ENCODE data around the gene SFTA2. TPM values are rescaled to one million over a fixed set of nuclear protein-coding genes. Genes with fewer than 3 reads are reported as not detected.
"Not testable (repeated sequence)": the region's sequence is repeated elsewhere in the genome, so short reads cannot be mapped to it uniquely, and the experiment has no call there.

Gene SFTA2
- total RNA-seq, 1 donor from 2014 or later, result not detected

- Mint-ChIP-seq H3K4me3 (no peak overlapping the region), H3K27ac (no peak overlapping the region), H3K27me3 (ENCODE audit: low read depth) (peaks cover 25% of the 10 kb centered on the region), H3K9me3 (no peaks in the 10 kb centered on the region), H3K36me3 (no peaks in the 10 kb centered on the region), H3K4me1 (peaks cover 4% of the 10 kb centered on the region)
- TF ChIP-seq CTCF (IDR thresholded peaks at IDR 0.05; ENCODE audit: unreplicated experiment), result no peak
- no peak for DNase-seq (ENCODE audit: low spot score in 2 of 2, unreplicated experiment in 2 of 2)
These were observed 39.0 kb upstream of the SFTA2 start for GRCh38 chr6:30970946-30971345.

GRCh38 chr6:30969171-30969570 lies 37.2 kb upstream of the SFTA2 start:
- not testable (repeated sequence) for DNase-seq (ENCODE audit: low spot score in 2 of 2, unreplicated experiment in 2 of 2); H3K9me3 Mint-ChIP-seq; H3K36me3 Mint-ChIP-seq; H3K4me3 Mint-ChIP-seq; H3K4me1 Mint-ChIP-seq; H3K27ac Mint-ChIP-seq
- peaks cover 40% of the 10 kb centered on the region for H3K27me3 Mint-ChIP-seq (ENCODE audit: low read depth)

GRCh38 chr6:30966154-30966553 lies 34.2 kb upstream of the SFTA2 start:
- H3K27ac Mint-ChIP-seq, result no peak overlapping the region
- no peak for TF ChIP-seq CTCF (IDR thresholded peaks at IDR 0.05; ENCODE audit: unreplicated experiment)
- no peaks in the 10 kb centered on the region for H3K4me1 Mint-ChIP-seq
- H3K27me3 Mint-ChIP-seq (ENCODE audit: low read depth), result peaks cover 31% of the 10 kb centered on the region
- no peak for DNase-seq (ENCODE audit: low spot score in 2 of 2, unreplicated experiment in 2 of 2)
- no peaks in the 10 kb centered on the region for H3K36me3 Mint-ChIP-seq
- no peaks in the 10 kb centered on the region for H3K9me3 Mint-ChIP-seq
- H3K4me3 Mint-ChIP-seq, result no peak overlapping the region

GRCh38 chr6:30965140-30965601 lies 33.2 kb upstream of the SFTA2 start:
- no peak for TF ChIP-seq CTCF (IDR thresholded peaks at IDR 0.05; ENCODE audit: unreplicated experiment)
- Mint-ChIP-seq H3K36me3 (no peaks in the 10 kb centered on the region), H3K27me3 (ENCODE audit: low read depth) (peaks cover 31% of the 10 kb centered on the region), H3K9me3 (no peaks in the 10 kb centered on the region), H3K4me3 (no peak overlapping the region), H3K4me1 (no peaks in the 10 kb centered on the region), H3K27ac (no peak overlapping the region)
- no peak for DNase-seq (ENCODE audit: low spot score in 2 of 2, unreplicated experiment in 2 of 2)

- H3K27me3 Mint-ChIP-seq (ENCODE audit: low read depth), result peaks cover 31% of the 10 kb centered on the region
- H3K9me3 Mint-ChIP-seq, result no peaks in the 10 kb centered on the region
- no peaks in the 10 kb centered on the region for H3K36me3 Mint-ChIP-seq
- no peak overlapping the region for H3K4me3 Mint-ChIP-seq
- no peaks in the 10 kb centered on the region for H3K4me1 Mint-ChIP-seq
- no peak for TF ChIP-seq CTCF (IDR thresholded peaks at IDR 0.05; ENCODE audit: unreplicated experiment)
- no peak overlapping the region for H3K27ac Mint-ChIP-seq
- DNase-seq (ENCODE audit: low spot score in 2 of 2, unreplicated experiment in 2 of 2), result no peak
These were observed 32.1 kb upstream of the SFTA2 start for GRCh38 chr6:30964075-30964474.

GRCh38 chr6:30963641-30964040 lies 31.7 kb upstream of the SFTA2 start:
- Mint-ChIP-seq H3K27ac (no peak overlapping the region), H3K27me3 (ENCODE audit: low read depth) (peaks cover 32% of the 10 kb centered on the region), H3K9me3 (no peaks in the 10 kb centered on the region), H3K36me3 (no peaks in the 10 kb centered on the region), H3K4me3 (no peak overlapping the region), H3K4me1 (no peaks in the 10 kb centered on the region)
- TF ChIP-seq CTCF (IDR thresholded peaks at IDR 0.05; ENCODE audit: unreplicated experiment), result no peak
- DNase-seq (ENCODE audit: low spot score in 2 of 2, unreplicated experiment in 2 of 2), result no peak

Data from mesothelial cell of epicardium (in vitro differentiated cells).